ENCODE measurements around the gene ANKRD49.
A peak's percentile ranks its signal among the peaks of the same experiment; 100 is the strongest.

Gene ANKRD49

DNA sequence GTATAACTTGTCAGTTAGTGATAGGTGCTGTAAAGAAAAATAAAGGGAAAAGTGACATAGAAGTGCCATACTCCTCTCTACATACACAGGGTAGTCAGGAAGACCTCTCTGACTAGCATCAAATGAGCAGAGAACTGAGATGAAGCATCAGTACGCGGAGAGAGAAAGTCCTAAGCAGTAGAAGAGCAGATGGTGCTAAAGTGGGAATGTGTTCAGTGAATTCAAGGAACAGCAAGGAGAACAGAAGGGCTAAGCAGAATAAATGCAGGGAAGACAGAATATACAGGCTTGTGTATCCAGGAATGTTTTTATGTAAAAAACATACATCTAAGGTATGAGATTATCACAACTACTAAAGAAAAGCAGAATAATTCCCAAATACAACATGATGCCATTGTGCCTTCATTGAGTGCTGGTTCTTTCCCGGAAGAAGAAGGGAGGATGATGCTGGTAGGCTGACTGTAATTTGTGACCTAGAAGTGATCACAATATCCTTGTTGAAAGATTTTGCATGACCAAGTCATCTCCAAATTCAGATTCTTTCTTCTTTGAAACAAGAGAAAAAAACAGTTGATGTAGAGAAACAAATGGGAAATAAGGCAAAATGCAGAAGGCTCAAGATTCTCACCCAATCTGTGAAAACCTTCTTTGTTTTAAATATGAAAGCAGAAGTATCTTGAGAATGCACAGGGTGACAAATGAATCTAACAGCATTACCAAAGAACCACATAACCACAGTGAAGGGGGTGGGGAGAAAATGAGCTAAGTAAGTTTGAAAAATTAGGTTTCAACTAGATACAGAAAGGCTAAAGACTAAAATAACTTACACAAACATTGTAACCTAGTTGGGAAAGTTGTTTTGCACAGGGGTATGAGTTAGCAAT lies 20.6 kb upstream of the ANKRD49 start:
- peak; percentile 86 for DNase-seq (ENCODE audit: low read depth)
- peak overlapping the region; percentile 11; the same call in 1 of the 2 replicates for H3K4me3 ChIP-seq (ENCODE audit: low read depth, low read length)
- TF ChIP-seq CTCF (IDR thresholded peaks at IDR 0.05; ENCODE audit: insufficient read depth, low read depth, low read length, missing control alignments), result no peak

GRCh38 chr11:94477624-94478023 lies 16.2 kb upstream of the ANKRD49 start:
- no peak for DNase-seq (ENCODE audit: low read depth)
- no peak for TF ChIP-seq CTCF (IDR thresholded peaks at IDR 0.05; ENCODE audit: insufficient read depth, low read depth, low read length, missing control alignments)
- no peak overlapping the region for H3K4me3 ChIP-seq (ENCODE audit: low read depth, low read length)

DNA sequence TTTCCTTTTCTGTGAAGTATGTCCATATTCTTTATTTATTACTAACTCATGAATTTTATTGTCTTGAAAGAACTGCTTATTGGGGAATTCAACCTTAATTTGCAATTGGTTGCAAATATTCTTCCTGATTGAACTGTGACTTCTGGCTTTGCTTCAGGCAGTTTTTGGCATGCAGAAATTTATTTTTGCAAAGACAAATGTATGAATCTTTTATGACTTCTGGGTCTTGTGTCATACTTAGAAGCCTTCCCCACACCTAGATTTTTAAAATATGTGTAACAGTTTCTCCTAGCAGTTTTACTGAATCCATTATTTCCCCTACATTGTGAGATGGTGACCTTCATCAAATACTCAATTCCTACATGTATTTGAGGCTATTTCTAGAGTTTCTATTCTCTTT lies 12.4 kb upstream of the ANKRD49 start:
- TF ChIP-seq CTCF (IDR thresholded peaks at IDR 0.05; ENCODE audit: insufficient read depth, low read depth, low read length, missing control alignments), result no peak
- DNase-seq (ENCODE audit: low read depth), result no peak
- no peak overlapping the region for H3K4me3 ChIP-seq (ENCODE audit: low read depth, low read length)

GRCh38 chr11:94486068-94486467 lies 7.7 kb upstream of the ANKRD49 start:
- no peak for DNase-seq (ENCODE audit: low read depth)
- no peak overlapping the region for H3K4me3 ChIP-seq (ENCODE audit: low read depth, low read length)
- TF ChIP-seq CTCF (IDR thresholded peaks at IDR 0.05; ENCODE audit: insufficient read depth, low read depth, low read length, missing control alignments), result no peak

- peak overlapping the region; percentile 82 for H3K4me3 ChIP-seq (ENCODE audit: low read depth, low read length)
- no peak for DNase-seq (ENCODE audit: low read depth)
- no peak for TF ChIP-seq CTCF (IDR thresholded peaks at IDR 0.05; ENCODE audit: insufficient read depth, low read depth, low read length, missing control alignments)
Observed at GRCh38 chr11:94494126-94494680, 419 bp downstream of the ANKRD49 start.

DNA sequence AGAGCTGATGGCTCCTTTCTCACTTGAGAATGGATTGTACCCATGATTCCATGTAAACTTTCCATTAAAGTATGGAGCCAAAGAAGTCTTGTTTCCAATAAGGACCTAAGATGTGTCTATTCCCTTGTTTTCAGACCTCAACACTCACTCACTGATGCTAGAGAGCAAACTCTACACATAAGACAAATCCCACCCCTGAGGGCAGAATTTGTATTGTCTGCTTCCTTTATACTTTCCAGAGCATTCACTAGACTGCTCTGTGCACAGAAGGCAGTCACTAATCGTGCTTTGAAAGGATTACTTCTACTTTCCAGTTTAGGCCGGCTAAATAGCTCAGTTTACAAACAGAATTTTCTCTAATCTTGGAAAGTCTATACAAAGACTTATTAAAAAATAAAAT lies 6.4 kb downstream of the ANKRD49 start:
- H3K4me3 ChIP-seq (ENCODE audit: low read depth, low read length), result no peak overlapping the region
- no peak for DNase-seq (ENCODE audit: low read depth)
- no peak for TF ChIP-seq CTCF (IDR thresholded peaks at IDR 0.05; ENCODE audit: insufficient read depth, low read depth, low read length, missing control alignments)
